SK-N-SH (cell line): ENCODE data around the gene GTF2B. TPM values are rescaled to one million over a fixed set of nuclear protein-coding genes. Genes with fewer than 3 reads are reported as not detected.

ENCODE experiments used
- CTCF ChIA-PET: fragments of 300-600, 350-600 bp; formaldehyde crosslinking; extraction: SDS; loops from one replicate; lab custom pipeline; 2021; lab: Yijun Ruan, JAX
- POLR2A ChIA-PET: fragments of 350-600 bp; sonication (Branson Sonifier 250); formaldehyde crosslinking; extraction: SDS; loops from one replicate; lab custom pipeline; 2020; ENCODE audit warnings: antibody characterized with exemption, inconsistent platforms; lab: Yijun Ruan, JAX
- DNase-seq: peaks from one replicate; pipeline ENCODE4 v3.0.0; 2012
- H2AFZ ChIP-seq: fragments of 200-600 bp; sonication (generic); 2 replicates; pipeline ENCODE4 v1.8.1; 2016; ENCODE audit warnings: antibody characterized with exemption, mild to moderate bottlenecking, low read depth
- H3F3A ChIP-seq: fragments of 200-600 bp; sonication (generic); replicated peaks from 2 replicates; pipeline ENCODE3; 2016; ENCODE audit warnings: antibody characterized with exemption, mild to moderate bottlenecking; ENCODE audit not compliant: insufficient read depth
- H3K27ac ChIP-seq, 2 experiments: fragments of 200-500 bp in 1 of 2; fragments of 200-600 bp in 1 of 2; sonication (Bioruptor generic) in 1 of 2; sonication (generic), shearing (Covaris generic) in 1 of 2; 2 replicates each; pipeline versions ENCODE4 v1.5.1 to v1.6.1; 2014 to 2016; ENCODE audit warnings: low read depth in 2 of 2, inconsistent platforms in 1 of 2, low read length in 1 of 2, mild to moderate bottlenecking in 1 of 2, mixed read lengths in 1 of 2
- H3K27me3 ChIP-seq: fragments of 200-600 bp; sonication (generic), shearing (Covaris generic); 2 replicates; pipeline ENCODE4 v1.6.1; 2016; ENCODE audit warnings: mixed run types; ENCODE audit not compliant: insufficient read depth
- H3K36me3 ChIP-seq, 2 experiments: fragments of 200-500 bp in 1 of 2; fragments of 200-600 bp in 1 of 2; sonication (Bioruptor generic) in 1 of 2; sonication (generic) in 1 of 2; replicated peaks in 1 of 2; 2 replicates each; pipeline versions ENCODE3 to v1.5.1; 2014 to 2016; ENCODE audit warnings: low read length in 1 of 2, mild to moderate bottlenecking in 1 of 2; ENCODE audit not compliant: insufficient read depth in 2 of 2, control insufficient read depth in 1 of 2
- H3K4me1 ChIP-seq, 2 experiments: fragments of 200-500 bp in 1 of 2; fragments of 200-600 bp in 1 of 2; sonication (Bioruptor generic) in 1 of 2; sonication (generic), shearing (Covaris generic) in 1 of 2; 2 replicates each; pipeline versions ENCODE4 v1.5.1 to v1.6.1; 2014 to 2016; ENCODE audit warnings: low read depth in 1 of 2, low read length in 1 of 2, mixed run types in 1 of 2; ENCODE audit not compliant: insufficient read depth in 2 of 2, control insufficient read depth in 1 of 2
- H3K4me2 ChIP-seq: fragments of 200-600 bp; sonication (generic), shearing (Covaris generic); 2 replicates; pipeline ENCODE4 v1.6.1; 2017; ENCODE audit warnings: mixed run types
- H3K4me3 ChIP-seq, 2 experiments: fragments of 200-500 bp in 1 of 2; fragments of 200-600 bp in 1 of 2; sonication (Bioruptor generic) in 1 of 2; sonication (generic), shearing (Covaris generic) in 1 of 2; 2 replicates each; pipeline versions ENCODE4 v1.5.1 to v1.8.1; 2014 to 2016; ENCODE audit warnings: low read depth in 2 of 2, inconsistent platforms in 1 of 2, low read length in 1 of 2, mild to moderate bottlenecking in 1 of 2, mixed read lengths in 1 of 2, moderate library complexity in 1 of 2
- H3K79me2 ChIP-seq: fragments of 200-600 bp; sonication (generic); 2 replicates; pipeline ENCODE4 v1.8.1; 2017; ENCODE audit warnings: mild to moderate bottlenecking; ENCODE audit not compliant: insufficient read depth
- H3K9ac ChIP-seq: fragments of 200-600 bp; sonication (generic); 2 replicates; pipeline ENCODE4 v1.6.1; 2017; ENCODE audit warnings: mixed run types
- H3K9me2 ChIP-seq: fragments of 200-600 bp; sonication (generic); 2 replicates; pipeline ENCODE4 v1.6.1; 2017; ENCODE audit warnings: mixed run types
- H3K9me3 ChIP-seq: fragments of 200-600 bp; sonication (generic); 2 replicates; pipeline ENCODE4 v1.6.1; 2017; ENCODE audit warnings: mixed run types, mild to moderate bottlenecking, moderate library complexity
- H4K20me1 ChIP-seq: fragments of 200-600 bp; sonication (generic); 2 replicates; pipeline ENCODE4 v1.6.1; 2017; ENCODE audit warnings: mild to moderate bottlenecking, mixed run types; ENCODE audit not compliant: insufficient read depth
- CHD2 ChIP-seq: fragments of 150-350 bp; IDR thresholded peaks from 2 replicates; pipeline ENCODE4 v1.6.1; 2018; ENCODE audit warnings: low read length; ENCODE audit not compliant: partially characterized antibody
- ELF1 ChIP-seq: IDR thresholded peaks from 2 replicates; pipeline ENCODE4 v1.4.0; 2012
- EZH2phosphoT487 ChIP-seq: fragments of 200-600 bp; sonication (generic); IDR thresholded peaks from 2 replicates; pipeline ENCODE4 v1.6.1; 2017; ENCODE audit warnings: low read depth, mixed run types, mild to moderate bottlenecking, antibody characterized with exemption, moderate library complexity, borderline replicate concordance
- FOSL2 ChIP-seq: IDR thresholded peaks from 2 replicates; pipeline ENCODE4 v1.4.0; 2012; ENCODE audit warnings: low read depth, mild to moderate bottlenecking, moderate library complexity, borderline replicate concordance
- GABPA ChIP-seq: IDR thresholded peaks from 2 replicates; pipeline ENCODE4 v1.4.0; 2012; ENCODE audit warnings: low read depth, mild to moderate bottlenecking
- GATA2 ChIP-seq: sonication (generic); formaldehyde crosslinking; IDR thresholded peaks from 2 replicates; pipeline ENCODE4 v1.5.0; 2020; ENCODE audit warnings: mild to moderate bottlenecking, missing genetic modification reagents
- IRF3 ChIP-seq: fragments of 150-350 bp; IDR thresholded peaks from 2 replicates; pipeline ENCODE4 v1.6.1; 2016; ENCODE audit warnings: mild to moderate bottlenecking, low read depth, low read length
- MEF2A ChIP-seq: IDR thresholded peaks from 2 replicates; pipeline ENCODE4 v1.4.0; 2012; ENCODE audit warnings: low read depth, borderline replicate concordance
- NRF1 ChIP-seq: IDR thresholded peaks from 2 replicates; pipeline ENCODE4 v1.6.1; 2012; ENCODE audit warnings: low read depth, mild to moderate bottlenecking, low read length
- RAD21 ChIP-seq: IDR thresholded peaks from 2 replicates; pipeline ENCODE4 v1.6.1; 2012; ENCODE audit warnings: mild to moderate bottlenecking, low read length
- RCOR1 ChIP-seq: fragments of 150-350 bp; IDR thresholded peaks from 2 replicates; pipeline ENCODE4 v1.6.1; 2017; ENCODE audit warnings: antibody characterized with exemption, low read length
- REST ChIP-seq: IDR thresholded peaks from 2 replicates; pipeline ENCODE4 v1.6.1; 2012; ENCODE audit warnings: mild to moderate bottlenecking, low read depth, low read length, moderate library complexity
- RFX5 ChIP-seq: IDR thresholded peaks from 2 replicates; pipeline ENCODE4 v1.6.1; 2012; ENCODE audit warnings: mild to moderate bottlenecking, improper control_type of control experiment, low read length
- RXRA ChIP-seq: IDR thresholded peaks from 2 replicates; pipeline ENCODE4 v1.4.0; 2012; ENCODE audit warnings: low read depth, mild to moderate bottlenecking, borderline replicate concordance
- SMC3 ChIP-seq: IDR thresholded peaks from 2 replicates; pipeline ENCODE4 v1.6.1; 2012; ENCODE audit warnings: low read depth, low read length, improper control_type of control experiment
- TCF12 ChIP-seq: IDR thresholded peaks from 2 replicates; pipeline ENCODE4 v1.4.0; 2012
- TEAD4 ChIP-seq: IDR thresholded peaks from 2 replicates; pipeline ENCODE4 v1.4.0; 2012; ENCODE audit warnings: mild to moderate bottlenecking, borderline replicate concordance; ENCODE audit not compliant: insufficient read depth
- USF1 ChIP-seq: IDR thresholded peaks from 2 replicates; pipeline ENCODE4 v1.4.0; 2012; ENCODE audit warnings: low read depth, borderline replicate concordance
- WGBS: methylation state at CpG from one replicate; pipeline ENCODE4 v1.1.6; 2017; ENCODE audit warnings: low lambda C conversion rate; 5-methylcytosine and 5-hydroxymethylcytosine counted together
- polyA plus RNA-seq, 3 experiments: library from polyadenylated mRNA; depleted of rRNA; stranded (reverse); fragments of >200 nt; gene quantifications; 2 replicates each; pipeline ENCODE4 v1.2.3, GENCODE V29; 2012
- TF ChIP-seq, protein P1 (sequence below): fragments of 150-350 bp; IDR thresholded peaks from 2 replicates; pipeline ENCODE4 v1.6.1; 2017; ENCODE audit warnings: antibody characterized with exemption, low read length, low read depth, borderline replicate concordance

The GTF2B gene
- polyA plus RNA-seq, 1 of the 3 experiments (the other 2 are of a cell fraction) = 26.0 TPM

DNA sequence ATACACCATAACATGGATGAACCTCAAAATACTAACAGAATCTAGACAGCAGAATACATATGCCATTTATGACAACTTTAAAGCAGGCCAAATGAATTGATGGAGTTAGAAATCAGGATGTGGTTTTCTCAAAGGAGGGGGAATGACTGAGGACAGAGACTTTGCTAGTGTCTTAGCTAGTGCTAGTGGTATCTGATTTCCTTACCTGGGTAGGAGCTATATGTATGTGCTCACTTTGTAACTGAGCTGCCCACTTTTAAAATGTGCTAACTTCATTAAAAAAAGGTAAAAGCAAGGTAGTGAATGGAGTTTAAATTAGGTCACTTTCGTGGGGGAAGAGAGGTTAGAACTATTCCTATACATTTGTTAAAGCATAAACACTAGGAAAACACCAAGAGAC lies 2.6 kb downstream of the GTF2B start:
- no peaks in the 10 kb centered on the region for H3K27me3 ChIP-seq
- no peaks in the 10 kb centered on the region for H3K9me2 ChIP-seq
- peaks cover 24% of the 10 kb centered on the region; the same call in 1 of the 2 replicates for H4K20me1 ChIP-seq
- POLR2A ChIA-PET = no interaction called here
- H2AFZ ChIP-seq = no peak overlapping the region
- peaks cover 25 to 46% of the 10 kb centered on the region in 2 experiments for H3K36me3 ChIP-seq
- H3K27ac ChIP-seq = no peak overlapping the region
- peaks cover 4% of the 10 kb centered on the region for H3F3A ChIP-seq
- CTCF ChIA-PET = interaction anchor here (2.4 kb wide), 1 partner anchor 11 kb away, joined by 30 read pairs; no protein-coding TSS in a partner anchor
- H3K9me3 ChIP-seq = no peaks in the 10 kb centered on the region
- peaks cover 9 to 14% of the 10 kb centered on the region in 2 experiments; a peak in 3 of 4 replicates for H3K4me1 ChIP-seq
- H3K79me2 ChIP-seq = peaks cover 67% of the 10 kb centered on the region
- TF ChIP-seq, protein P1, sequence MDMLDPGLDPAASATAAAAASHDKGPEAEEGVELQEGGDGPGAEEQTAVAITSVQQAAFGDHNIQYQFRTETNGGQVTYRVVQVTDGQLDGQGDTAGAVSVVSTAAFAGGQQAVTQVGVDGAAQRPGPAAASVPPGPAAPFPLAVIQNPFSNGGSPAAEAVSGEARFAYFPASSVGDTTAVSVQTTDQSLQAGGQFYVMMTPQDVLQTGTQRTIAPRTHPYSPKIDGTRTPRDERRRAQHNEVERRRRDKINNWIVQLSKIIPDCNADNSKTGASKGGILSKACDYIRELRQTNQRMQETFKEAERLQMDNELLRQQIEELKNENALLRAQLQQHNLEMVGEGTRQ = no peak
- TF ChIP-seq TEAD4 = no peak
- no peak for TF ChIP-seq ELF1
- TF ChIP-seq USF1 = no peak
- TF ChIP-seq GATA2 (CRISPR knock-in tag) = no peak
- no peak for TF ChIP-seq RAD21
- TF ChIP-seq RXRA = no peak
- TF ChIP-seq NRF1 = no peak
- TF ChIP-seq RFX5 = no peak
- TF ChIP-seq GABPA = no peak
- no peak for TF ChIP-seq FOSL2
- no peak for TF ChIP-seq SMC3
- TF ChIP-seq MEF2A = no peak
- no peak for TF ChIP-seq IRF3
- TF ChIP-seq EZH2phosphoT487 = no peak
- no peak for TF ChIP-seq TCF12
- no peak for TF ChIP-seq REST
- no peak for TF ChIP-seq RCOR1
- TF ChIP-seq CHD2 = no peak
- WGBS = 97% methylated on average over 1 of the region's 1 CpG
- H3K4me3 ChIP-seq = 0 out of 4 replicates have a peak overlapping the region, but pooled peaks of 1 of the 2 experiments have one; percentile 4
- no peak for DNase-seq
- no peak overlapping the region for H3K9ac ChIP-seq
- peak overlapping the region; percentile 87; the same call in 1 of the 2 replicates for H3K4me2 ChIP-seq
